Measurements from ENCODE around the gene KRTAP5-6. TPM values are rescaled to one million over a fixed set of nuclear protein-coding genes. Genes with fewer than 3 reads are reported as not detected.
A peak's percentile ranks its signal among the peaks of the same experiment; 100 is the strongest.
"Not testable (repeated sequence)": the region's sequence is repeated elsewhere in the genome, so short reads cannot be mapped to it uniquely, and the experiment has no call there.

The KRTAP5-6 gene
- total RNA-seq, 1 donor from 2014 or later, result not detected

DNA sequence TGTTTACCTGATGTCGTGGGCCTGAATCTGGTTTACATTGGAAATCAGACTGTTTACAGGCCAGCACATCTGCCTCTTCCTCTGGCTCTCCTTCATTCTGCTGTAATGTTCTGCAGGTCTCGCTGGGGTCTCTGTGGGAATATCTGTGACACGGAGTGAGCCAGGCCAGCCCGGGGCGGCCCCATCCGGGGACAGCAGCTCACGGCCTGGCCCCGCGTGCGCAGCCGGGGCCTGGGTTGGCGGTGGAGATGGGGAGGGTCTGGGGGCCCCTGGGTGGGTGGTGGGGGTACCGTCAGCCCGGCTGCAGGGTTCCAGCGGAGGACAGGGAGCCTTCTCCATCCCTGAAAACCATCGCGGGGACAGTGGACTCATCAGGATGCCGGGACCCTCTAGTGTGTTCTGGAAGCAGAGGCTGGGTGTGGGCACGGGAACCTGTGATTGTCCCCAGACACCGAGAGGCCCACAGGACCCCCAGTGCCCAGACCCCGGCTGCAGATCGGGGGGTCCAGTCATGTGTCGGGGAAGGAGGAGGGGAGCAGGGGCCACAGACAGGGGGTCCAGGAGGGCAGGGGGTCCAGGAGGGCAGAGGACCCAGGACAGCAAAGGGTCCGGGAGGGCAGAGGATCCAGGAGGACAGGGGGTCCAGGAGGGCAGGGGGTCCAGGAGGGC lies 13.0 kb upstream of the KRTAP5-6 start:
- not testable (repeated sequence) for DNase-seq

DNA sequence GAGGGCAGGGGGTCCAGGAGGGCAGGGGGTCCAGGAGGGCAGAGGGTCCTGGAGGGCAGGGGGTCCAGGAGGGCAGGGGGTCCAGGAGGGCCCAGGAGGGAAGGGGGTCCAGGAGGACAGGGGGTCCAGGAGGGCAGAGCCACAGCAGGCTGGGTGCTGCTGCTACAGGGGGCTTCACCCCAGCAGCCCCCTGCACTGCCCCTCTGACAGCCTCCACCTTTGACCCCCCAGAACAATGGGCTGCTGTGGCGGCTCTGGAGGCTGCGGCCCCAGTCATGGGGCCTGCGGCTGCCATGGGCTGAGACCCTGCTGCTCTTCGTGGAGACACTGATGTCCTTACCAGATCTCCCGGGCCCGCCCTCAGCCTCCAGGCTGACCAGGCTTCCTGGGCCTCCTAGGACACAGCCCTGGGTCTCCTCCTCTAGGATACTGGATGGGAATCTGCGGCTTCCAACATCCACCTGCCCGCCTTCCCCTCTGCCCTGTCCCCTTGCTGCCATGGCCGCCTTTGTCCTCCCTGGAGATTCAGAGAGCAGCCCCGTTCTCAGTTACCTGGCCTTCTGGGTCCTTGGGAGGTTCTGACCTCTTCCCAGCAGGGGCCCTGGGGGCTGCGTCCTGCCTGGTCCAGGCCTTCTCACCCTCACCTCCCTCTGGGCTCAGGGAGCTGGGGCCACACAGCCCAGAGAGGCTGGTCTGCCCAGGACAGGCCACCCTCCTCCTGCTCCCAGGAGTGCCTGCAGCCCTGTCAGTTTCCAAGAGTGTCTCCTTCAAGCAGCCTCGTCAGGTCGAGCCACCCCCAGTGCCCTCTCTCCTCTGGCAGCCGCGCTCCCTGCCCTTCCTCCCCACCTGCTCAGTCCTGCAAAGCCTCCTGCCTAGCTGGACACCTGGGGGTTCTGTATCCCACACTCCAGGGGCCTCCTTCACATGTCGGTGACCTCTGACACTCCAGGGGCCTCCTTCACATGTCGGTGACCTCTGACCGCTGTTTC lies 11.8 kb upstream of the KRTAP5-6 start:
- not testable (repeated sequence) for DNase-seq

DNA sequence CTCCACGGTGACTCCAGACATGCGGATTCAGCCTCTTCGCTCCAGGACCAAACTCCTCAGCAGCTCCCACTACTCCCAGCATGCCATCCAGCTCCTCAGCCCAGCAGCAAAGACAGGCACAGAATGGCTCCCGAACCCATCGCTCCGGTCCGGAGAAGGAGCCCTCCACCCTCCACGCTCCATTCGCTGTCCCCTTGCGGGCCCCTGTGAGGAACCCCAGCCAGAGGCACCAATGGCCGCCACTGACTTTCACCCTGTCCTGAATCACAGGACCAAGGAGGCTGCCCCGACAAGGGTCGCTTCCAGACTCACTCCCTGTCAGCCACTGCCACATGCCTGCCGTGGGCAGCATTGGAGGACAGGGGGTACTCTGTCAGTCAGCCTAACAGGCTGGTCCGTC lies 10.8 kb upstream of the KRTAP5-6 start:
- DNase-seq, result not testable (repeated sequence)

- DNase-seq, result not testable (repeated sequence)
Measured at GRCh38 chr11:1688336-1688947, 8.6 kb upstream of the KRTAP5-6 start.

GRCh38 chr11:1689250-1690166 lies 7.5 kb upstream of the KRTAP5-6 start:
- not testable (repeated sequence) for DNase-seq

DNA sequence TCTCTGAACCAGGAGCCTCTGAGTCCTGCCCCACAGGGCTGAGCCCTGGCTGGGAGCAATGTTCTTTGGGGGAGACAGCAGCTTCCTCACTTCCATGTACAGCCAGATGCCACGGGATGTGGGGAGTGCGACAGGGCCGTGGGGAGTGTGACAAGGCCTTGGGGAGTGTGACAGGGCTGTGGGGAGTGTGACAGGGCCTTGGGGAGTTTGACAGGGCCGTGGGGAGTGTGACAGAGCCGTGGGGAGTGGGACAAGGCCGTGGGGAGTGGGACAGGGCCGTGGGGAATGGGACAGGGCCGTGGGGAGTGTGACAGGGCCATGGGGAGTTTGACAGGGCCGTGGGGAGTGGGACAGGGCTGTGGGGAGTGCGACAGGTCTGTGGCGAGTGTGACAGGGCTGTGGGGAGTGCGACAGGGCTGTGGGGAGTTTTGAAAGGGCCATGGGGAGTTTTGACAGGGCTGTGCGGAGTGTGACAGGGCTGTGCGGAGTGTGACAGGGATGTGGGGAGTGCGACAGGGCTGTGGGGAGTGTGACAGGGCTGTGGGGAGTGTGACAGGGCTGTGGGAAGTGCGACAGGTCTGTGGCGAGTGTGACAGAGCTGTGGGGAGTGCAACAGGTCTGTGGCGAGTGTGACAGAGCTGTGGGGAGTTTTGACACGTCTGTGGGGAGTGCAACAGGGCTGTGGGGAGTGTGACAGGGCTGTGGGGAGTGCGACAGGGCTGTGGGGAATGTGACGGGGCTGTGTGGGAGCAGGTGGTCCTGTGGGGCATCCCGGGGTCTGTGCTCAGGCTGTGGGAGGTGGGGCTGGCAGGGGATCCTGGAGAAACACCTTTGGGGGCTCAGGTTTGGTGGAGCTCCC lies 6.6 kb upstream of the KRTAP5-6 start:
- no peak for DNase-seq

DNA sequence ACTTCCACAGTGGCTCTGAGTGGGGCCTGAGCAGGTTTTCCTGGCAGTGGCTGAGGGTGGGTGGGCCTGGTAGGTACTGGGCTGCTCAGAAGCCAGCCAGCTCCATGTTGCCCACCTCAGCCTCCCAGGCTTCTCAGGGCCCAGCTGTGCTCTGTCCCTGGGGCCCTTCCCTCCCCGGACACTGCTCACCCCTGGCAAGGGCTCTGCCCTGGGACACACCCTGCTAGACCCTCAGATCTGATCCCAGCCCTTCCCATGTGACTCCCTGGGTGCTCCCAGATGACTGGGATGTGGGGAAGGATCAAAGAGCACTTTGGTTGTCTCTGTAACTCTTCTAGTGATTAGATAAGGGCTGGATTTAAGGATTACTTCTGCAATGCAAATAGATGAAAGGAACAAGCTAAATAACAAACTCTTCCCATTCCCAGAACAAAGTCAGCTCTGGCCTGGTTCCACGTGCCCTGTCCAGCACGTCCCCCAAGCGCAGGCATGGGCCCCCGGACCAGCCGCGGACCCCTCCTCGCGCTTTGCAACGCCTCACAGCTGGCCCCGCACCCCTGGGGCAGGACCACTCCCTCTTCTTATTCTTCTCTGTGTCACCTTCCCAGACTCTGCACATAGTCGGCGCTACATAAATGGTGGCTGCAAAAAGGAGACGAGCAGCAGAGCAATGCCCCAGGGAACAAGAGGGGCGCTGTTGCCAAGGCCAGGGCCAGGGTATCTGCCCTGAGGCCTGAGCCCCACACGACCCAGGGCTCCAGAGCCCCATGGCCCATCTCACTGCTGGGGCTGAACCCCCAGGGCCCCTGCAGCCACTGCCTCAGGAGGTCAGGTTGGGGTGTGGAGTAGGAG lies 5.7 kb upstream of the KRTAP5-6 start:
- no peak for DNase-seq

GRCh38 chr11:1691878-1692707 lies 4.9 kb upstream of the KRTAP5-6 start:
- no peak for DNase-seq

DNA sequence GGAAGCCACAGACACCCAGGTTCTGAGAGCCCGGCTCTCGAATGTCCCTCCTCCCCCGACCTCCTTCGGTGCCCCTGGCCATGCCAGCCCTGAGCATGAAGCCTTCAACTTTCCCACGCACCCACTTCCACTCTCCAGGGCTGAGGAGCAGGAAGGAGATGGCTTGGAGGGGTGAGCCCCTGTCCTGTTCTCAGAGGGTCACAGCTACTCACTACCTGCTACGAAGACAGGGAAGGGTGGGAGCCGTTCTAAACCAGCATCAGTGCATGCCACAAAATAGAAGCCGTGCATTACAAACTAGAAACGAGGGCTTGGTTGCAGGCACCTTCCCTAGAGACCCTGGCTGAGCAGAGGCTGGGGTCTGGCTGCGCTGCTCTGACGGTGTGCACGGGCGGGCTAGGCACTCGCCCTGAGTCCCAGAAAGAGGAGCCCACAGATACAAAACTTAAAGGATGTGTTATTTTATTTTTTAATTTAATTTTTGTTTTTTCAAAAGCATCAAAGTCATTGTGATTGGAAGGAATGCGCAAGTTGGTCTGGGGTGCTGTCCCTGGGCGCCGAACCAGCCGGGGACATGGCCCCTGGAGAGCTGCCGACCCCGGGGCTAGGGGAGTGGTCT lies 4.2 kb upstream of the KRTAP5-6 start:
- DNase-seq, result no peak

GRCh38 chr11:1693327-1694063 lies 3.5 kb upstream of the KRTAP5-6 start:
- peak; percentile 73 for DNase-seq

GRCh38 chr11:1694064-1694845 lies 2.7 kb upstream of the KRTAP5-6 start:
- DNase-seq, result peak; percentile 61

DNA sequence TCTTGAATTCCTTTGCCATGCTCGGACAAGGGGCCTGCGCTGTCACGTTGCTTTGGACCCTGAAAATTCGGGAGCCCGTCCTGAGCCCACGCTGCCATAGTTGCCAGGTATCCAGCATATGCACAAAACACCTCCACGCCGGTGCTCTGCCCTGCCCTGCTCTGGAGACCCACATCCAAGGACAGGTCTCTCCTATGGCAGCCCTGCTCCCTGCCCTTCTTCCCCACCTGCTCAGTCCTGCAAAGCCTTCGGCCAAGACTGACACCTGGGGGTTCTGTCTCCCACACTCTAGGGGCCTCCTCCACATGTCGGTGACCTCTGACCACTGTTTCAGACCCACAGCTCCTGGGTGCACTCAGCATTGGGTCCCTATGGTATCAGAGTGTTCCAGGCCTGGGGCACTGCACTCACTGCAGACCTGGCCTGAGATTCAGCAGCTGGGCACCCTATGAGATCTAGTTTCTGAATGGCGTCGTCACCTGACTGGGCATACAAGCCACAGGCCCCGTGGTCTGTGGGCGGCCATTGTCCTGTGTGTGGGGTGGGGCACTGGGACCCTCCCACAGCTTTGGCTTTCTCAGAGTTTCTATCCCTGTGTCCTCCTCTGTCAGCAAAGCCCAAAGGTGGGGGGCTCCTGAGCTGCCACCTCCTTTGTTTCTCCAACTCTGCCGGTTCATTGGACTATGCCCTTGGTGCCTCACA lies 2.0 kb upstream of the KRTAP5-6 start:
- no peak for DNase-seq

DNA sequence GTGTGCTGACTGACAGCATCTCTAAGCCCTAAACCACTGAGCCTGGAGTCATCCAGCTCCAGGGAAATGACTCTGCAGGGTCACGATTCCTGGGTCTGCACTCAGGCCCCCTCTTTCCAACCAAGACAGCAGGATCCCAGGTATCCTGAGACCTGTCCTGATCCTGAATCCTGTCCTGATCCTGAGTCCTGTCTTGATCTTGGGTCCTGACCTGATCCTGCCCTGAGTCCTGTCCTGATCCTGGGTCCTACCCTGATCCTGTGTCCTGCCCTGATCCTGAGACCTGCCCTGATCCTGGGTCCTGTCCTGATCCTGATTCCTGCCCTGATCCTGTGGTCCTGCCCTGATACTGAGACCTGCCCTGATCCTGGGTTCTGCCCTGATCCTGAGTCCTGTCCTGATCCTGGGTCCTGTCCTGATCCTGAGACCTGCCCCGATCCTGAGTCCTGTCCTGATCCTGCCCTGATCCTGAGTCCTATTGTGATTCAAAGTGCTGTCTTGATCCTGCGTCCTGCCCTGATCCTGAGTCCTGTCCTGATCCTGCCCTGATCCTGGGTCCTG lies 1.4 kb upstream of the KRTAP5-6 start:
- no peak for DNase-seq

DNA sequence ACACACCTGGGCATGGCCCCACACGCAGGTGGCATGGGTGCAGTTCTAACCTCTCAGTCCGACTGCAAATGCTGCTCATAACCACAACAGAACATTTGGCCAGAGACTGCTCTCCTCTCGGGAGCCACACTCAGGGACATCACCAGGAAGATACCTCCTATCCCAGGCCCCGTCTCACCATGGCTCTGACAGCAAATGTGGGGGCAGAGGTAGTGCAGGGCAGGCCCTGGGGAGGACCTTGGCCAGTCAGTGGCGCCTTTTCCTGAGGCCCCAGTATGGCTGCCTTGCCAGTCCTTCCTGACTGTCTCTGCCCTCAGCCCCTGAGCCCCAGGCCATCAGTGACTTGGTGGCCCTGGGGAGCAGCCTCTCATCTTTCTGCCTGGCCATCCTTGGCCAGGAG lies 2.8 kb downstream of the KRTAP5-6 start:
- DNase-seq, result no peak

DNA sequence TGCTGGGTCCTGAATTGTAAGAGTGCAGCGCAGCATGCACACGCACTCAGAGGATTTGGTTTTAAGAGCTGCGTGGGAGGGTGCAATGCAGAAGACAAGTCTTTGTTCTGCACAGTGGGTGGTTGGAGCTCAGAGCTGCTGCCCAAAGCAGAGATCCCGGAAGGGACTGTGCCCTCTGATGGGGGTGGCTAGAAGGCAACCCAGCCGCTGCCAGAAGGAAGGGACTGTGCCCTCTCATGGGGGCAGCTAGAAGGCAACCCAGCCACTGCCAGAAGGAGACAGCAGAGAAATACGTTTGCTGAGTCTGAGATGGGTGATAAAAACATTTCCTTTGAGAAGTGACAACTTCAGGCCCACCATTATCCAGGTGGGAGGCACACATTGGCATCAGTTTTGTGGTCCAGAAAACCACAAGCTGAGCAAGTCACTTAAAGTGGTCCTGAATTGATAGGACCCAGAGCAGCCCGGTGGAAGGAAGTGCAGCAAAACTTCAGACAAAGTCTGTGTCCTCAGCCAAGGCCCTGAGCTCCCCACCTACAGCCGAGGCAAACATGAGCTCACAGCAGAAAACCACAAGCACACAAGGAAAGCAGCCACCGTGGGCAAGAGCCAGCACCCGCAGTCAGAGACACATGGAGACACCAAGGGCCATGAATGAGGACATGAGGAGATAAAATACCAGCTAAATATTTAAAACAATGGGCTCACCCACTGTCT lies 4.3 kb downstream of the KRTAP5-6 start:
- DNase-seq, result no peak

All from occipital lobe (tissue), 2 donors.